SK-N-SH (cell line): ENCODE results near the gene PLAC8.

Experiments
- CTCF ChIP-seq: fragments of 200-600 bp; sonication (generic); IDR thresholded peaks from 2 replicates; pipeline ENCODE4 v1.6.1; 2017; ENCODE audit warnings: antibody characterized with exemption, mild to moderate bottlenecking, moderate library complexity
- NRF1 ChIP-seq: IDR thresholded peaks from 2 replicates; pipeline ENCODE4 v1.6.1; 2012; ENCODE audit warnings: low read depth, mild to moderate bottlenecking, low read length
- POLR2AphosphoS5 ChIP-seq: IDR thresholded peaks from 2 replicates; pipeline ENCODE4 v1.6.1; 2012; ENCODE audit warnings: low read depth, low read length
- USF2 ChIP-seq: fragments of 150-350 bp; IDR thresholded peaks from 2 replicates; pipeline ENCODE4 v1.6.1; 2017; ENCODE audit warnings: antibody characterized with exemption, low read length, low read depth, borderline replicate concordance
- TF ChIP-seq, protein P1 (sequence below): IDR thresholded peaks from 2 replicates; pipeline ENCODE4 v1.4.0; 2012; ENCODE audit warnings: low read depth, borderline replicate concordance

DNA sequence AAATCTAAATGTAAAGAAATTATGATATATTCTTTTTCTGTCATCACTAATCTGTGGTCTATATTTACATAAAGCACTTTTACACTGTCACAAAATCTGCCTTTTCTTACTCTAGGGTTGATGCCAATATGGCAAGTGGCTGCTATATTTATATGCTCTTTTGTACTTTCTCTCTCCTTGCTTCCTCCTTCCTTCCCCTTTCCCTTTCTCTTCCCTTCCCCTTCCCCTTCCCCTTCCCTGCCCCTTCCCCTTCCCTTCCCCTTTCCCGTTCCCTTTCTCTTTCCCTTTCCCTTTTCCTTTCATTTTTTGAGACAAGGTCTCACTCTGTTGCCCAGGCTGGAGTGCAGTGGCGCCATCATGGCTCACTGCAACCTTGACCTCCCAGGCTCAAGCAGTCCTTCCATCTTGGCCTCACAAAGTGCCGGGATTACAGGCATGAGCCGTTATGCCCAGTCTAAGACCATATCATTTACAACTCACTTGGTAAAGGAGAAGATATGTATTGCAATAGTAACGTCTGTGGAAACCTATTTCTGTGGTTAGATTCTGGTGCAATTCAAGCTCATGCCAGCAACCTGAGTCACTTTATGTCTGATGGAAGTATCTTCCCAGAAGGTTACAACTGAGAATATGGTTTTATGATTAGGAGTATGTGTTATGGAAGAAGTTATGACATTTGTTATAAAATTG lies 13.9 kb upstream of the PLAC8 start:
- TF ChIP-seq, protein P1, sequence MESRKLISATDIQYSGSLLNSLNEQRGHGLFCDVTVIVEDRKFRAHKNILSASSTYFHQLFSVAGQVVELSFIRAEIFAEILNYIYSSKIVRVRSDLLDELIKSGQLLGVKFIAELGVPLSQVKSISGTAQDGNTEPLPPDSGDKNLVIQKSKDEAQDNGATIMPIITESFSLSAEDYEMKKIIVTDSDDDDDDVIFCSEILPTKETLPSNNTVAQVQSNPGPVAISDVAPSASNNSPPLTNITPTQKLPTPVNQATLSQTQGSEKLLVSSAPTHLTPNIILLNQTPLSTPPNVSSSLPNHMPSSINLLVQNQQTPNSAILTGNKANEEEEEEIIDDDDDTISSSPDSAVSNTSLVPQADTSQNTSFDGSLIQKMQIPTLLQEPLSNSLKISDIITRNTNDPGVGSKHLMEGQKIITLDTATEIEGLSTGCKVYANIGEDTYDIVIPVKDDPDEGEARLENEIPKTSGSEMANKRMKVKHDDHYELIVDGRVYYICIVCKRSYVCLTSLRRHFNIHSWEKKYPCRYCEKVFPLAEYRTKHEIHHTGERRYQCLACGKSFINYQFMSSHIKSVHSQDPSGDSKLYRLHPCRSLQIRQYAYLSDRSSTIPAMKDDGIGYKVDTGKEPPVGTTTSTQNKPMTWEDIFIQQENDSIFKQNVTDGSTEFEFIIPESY = no peak
- TF ChIP-seq NRF1 (no peak), POLR2AphosphoS5 (no peak), CTCF (no peak), USF2 (no peak)
